Measurements from ENCODE around the gene CDKN2AIPNL. TPM values are rescaled to one million over a fixed set of nuclear protein-coding genes. Genes with fewer than 3 reads are reported as not detected.

The CDKN2AIPNL gene
- total RNA-seq, 4 donors from 2014 or later, result 3.2 to 18.7 (median 12.9) TPM; not detected in 1

GRCh38 chr5:134437847-134438581 is 26.3 kb upstream of the CDKN2AIPNL start:
- peak overlapping the region; percentile 80 to 88 (median 85) for H3K27ac ChIP-seq
- no peak overlapping the region for H3K4me3 ChIP-seq
- WGBS, 2 donors (ENCODE audit: low coverage in 1 of 2), result 57% methylated on average over 6 of the region's 7 CpGs; no CpG with 5 or more reads in 1 of the 2 donors
- intact Hi-C loops (cut with DNase I; ENCODE audit: low total_unique reads), result no loop called here
- no peaks in the 10 kb centered on the region for H3K9me3 ChIP-seq
- no peaks in the 10 kb centered on the region for H3K27me3 ChIP-seq
- in situ Hi-C loops (cut with MboI; ENCODE audit: low pct_ligation_motif_present in 1 of 4, low pct_unique_long_range_greater_than_20kb in 1 of 4, low sequenced_read_pairs in 3 of 4), result no loop called here
- no peaks in the 10 kb centered on the region for H3K36me3 ChIP-seq
- peaks cover 24 to 49% (median 40%) of the 10 kb centered on the region in 4 donors for H3K4me1 ChIP-seq
- TF ChIP-seq POLR2AphosphoS5 (IDR thresholded peaks at IDR 0.05), result no peak
- TF ChIP-seq CTCF (IDR thresholded peaks at IDR 0.05), result no peak
- TF ChIP-seq POLR2A (IDR thresholded peaks at IDR 0.05), result no peak
- TF ChIP-seq EP300 (IDR thresholded peaks at IDR 0.05; ENCODE audit: low read depth), result no peak
- DNase-seq, result no peak

GRCh38 chr5:134437340-134437846 is 25.7 kb upstream of the CDKN2AIPNL start:
- WGBS, 2 donors (ENCODE audit: low coverage in 1 of 2), result 70% methylated on average over 4 of the region's 4 CpGs; no CpG with 5 or more reads in 1 of the 2 donors
- peaks cover 24 to 49% (median 40%) of the 10 kb centered on the region in 4 donors for H3K4me1 ChIP-seq
- no peaks in the 10 kb centered on the region for H3K36me3 ChIP-seq
- in situ Hi-C loops (cut with MboI; ENCODE audit: low pct_ligation_motif_present in 1 of 4, low pct_unique_long_range_greater_than_20kb in 1 of 4, low sequenced_read_pairs in 3 of 4) (no loop called here), intact Hi-C loops (cut with DNase I; ENCODE audit: low total_unique reads) (no loop called here)
- no peak for DNase-seq
- H3K27ac ChIP-seq, result peak overlapping the region; percentile 80 to 88 (median 85)
- H3K27me3 ChIP-seq, result no peaks in the 10 kb centered on the region
- no peak for TF ChIP-seq EP300 (IDR thresholded peaks at IDR 0.05; ENCODE audit: low read depth)
- TF ChIP-seq POLR2A (IDR thresholded peaks at IDR 0.05), result no peak
- no peak for TF ChIP-seq POLR2AphosphoS5 (IDR thresholded peaks at IDR 0.05)
- no peak for TF ChIP-seq CTCF (IDR thresholded peaks at IDR 0.05)
- H3K4me3 ChIP-seq, result no peak overlapping the region
- H3K9me3 ChIP-seq, result no peaks in the 10 kb centered on the region

GRCh38 chr5:134436523-134437339 is 25.1 kb upstream of the CDKN2AIPNL start:
- Histone ChIP-seq H3K27me3 (no peaks in the 10 kb centered on the region), H3K4me3 (peak overlapping the region in 1 of 4 donors; percentile 10), H3K27ac (peak overlapping the region; percentile 80 to 88 (median 85)), H3K4me1 (peaks cover 24 to 49% (median 40%) of the 10 kb centered on the region in 4 donors), H3K9me3 (no peaks in the 10 kb centered on the region), H3K36me3 (no peaks in the 10 kb centered on the region)
- 0 to 14% methylated on average over 1 to 16 of the region's 20 CpGs for WGBS, 2 donors (ENCODE audit: low coverage in 1 of 2)
- in situ Hi-C loops (cut with MboI; ENCODE audit: low pct_ligation_motif_present in 1 of 4, low pct_unique_long_range_greater_than_20kb in 1 of 4, low sequenced_read_pairs in 3 of 4), result no loop called here
- peak; percentile 86 for DNase-seq
- TF ChIP-seq EP300 (IDR thresholded peaks at IDR 0.05; ENCODE audit: low read depth) (peak; percentile 15), CTCF (IDR thresholded peaks at IDR 0.05) (no peak), POLR2AphosphoS5 (IDR thresholded peaks at IDR 0.05) (peak in 1 of 3 donors; percentile 11), POLR2A (IDR thresholded peaks at IDR 0.05) (peak; percentile 24)
- intact Hi-C loops (cut with DNase I; ENCODE audit: low total_unique reads), result no loop called here

GRCh38 chr5:134435560-134435959 is 23.9 kb upstream of the CDKN2AIPNL start:
- no peaks in the 10 kb centered on the region for H3K36me3 ChIP-seq
- in situ Hi-C loops (cut with MboI; ENCODE audit: low pct_ligation_motif_present in 1 of 4, low pct_unique_long_range_greater_than_20kb in 1 of 4, low sequenced_read_pairs in 3 of 4) (no loop called here), intact Hi-C loops (cut with DNase I; ENCODE audit: low total_unique reads) (no loop called here)
- H3K27me3 ChIP-seq, result no peaks in the 10 kb centered on the region
- H3K4me1 ChIP-seq, result peaks cover 24 to 49% (median 40%) of the 10 kb centered on the region in 4 donors
- 19 to 71% methylated on average over 2 of the region's 2 CpGs for WGBS, 2 donors (ENCODE audit: low coverage in 1 of 2)
- no peaks in the 10 kb centered on the region for H3K9me3 ChIP-seq
- H3K4me3 ChIP-seq, result no peak overlapping the region
- H3K27ac ChIP-seq, result peak overlapping the region in 3 of 4 donors; percentile 84 to 88 (median 86)
- TF ChIP-seq POLR2AphosphoS5 (IDR thresholded peaks at IDR 0.05) (no peak), CTCF (IDR thresholded peaks at IDR 0.05) (no peak), POLR2A (IDR thresholded peaks at IDR 0.05) (no peak)
- no peak for DNase-seq
